Liver (tissue), 9 donors: ENCODE results near the gene ARTN. TPM values are rescaled to one million over a fixed set of nuclear protein-coding genes. Genes with fewer than 3 reads are reported as not detected.

Experiments used
- DNase-seq: peaks from one replicate; pipeline ENCODE4 v3.0.0-alpha.2; 2017; ENCODE audit warnings: low spot score
- H3K27ac ChIP-seq, 2 donors: one replicate each; pipeline ENCODE4 v1.7.0; 2013; ENCODE audit warnings: inconsistent platforms in 2 of 2, low read length in 2 of 2, control low read depth in 1 of 2, low read depth in 1 of 2, mild to moderate bottlenecking in 1 of 2
- H3K27me3 ChIP-seq, 4 donors: one replicate each; pipeline versions ENCODE4 v1.6.1 to v1.7.0; 2013; ENCODE audit warnings: low read length in 3 of 4, inconsistent platforms in 1 of 4, mild to moderate bottlenecking in 1 of 4, moderate library complexity in 1 of 4; ENCODE audit not compliant: control insufficient read depth in 4 of 4, insufficient read depth in 4 of 4
- H3K36me3 ChIP-seq, 4 donors: one replicate each; pipeline versions ENCODE4 v1.6.1 to v1.7.0; 2013; ENCODE audit warnings: low read length in 3 of 4, mild to moderate bottlenecking in 3 of 4, low read depth in 1 of 4, moderate library complexity in 1 of 4; ENCODE audit not compliant: control insufficient read depth in 4 of 4, insufficient read depth in 3 of 4
- H3K4me1 ChIP-seq, 4 donors: one replicate each; pipeline versions ENCODE4 v1.6.1 to v1.7.0; 2013; ENCODE audit warnings: low read length in 3 of 4, mild to moderate bottlenecking in 3 of 4, moderate library complexity in 1 of 4; ENCODE audit not compliant: control insufficient read depth in 4 of 4, insufficient read depth in 4 of 4
- H3K4me3 ChIP-seq, 3 donors: one replicate each; pipeline versions ENCODE4 v1.6.1 to v1.7.0; 2013; ENCODE audit warnings: low read length in 3 of 3, control low read depth in 1 of 3, low read depth in 1 of 3, mild to moderate bottlenecking in 1 of 3
- H3K9ac ChIP-seq, 2 donors: one replicate each; pipeline ENCODE4 v1.7.0; 2013; ENCODE audit warnings: low read length in 2 of 2, mild to moderate bottlenecking in 2 of 2, moderate library complexity in 2 of 2, control low read depth in 1 of 2, low read depth in 1 of 2
- H3K9me3 ChIP-seq, 4 donors: one replicate each; pipeline versions ENCODE4 v1.6.1 to v1.7.0; 2013; ENCODE audit warnings: low read length in 3 of 4; ENCODE audit not compliant: control insufficient read depth in 4 of 4
- ATF3 ChIP-seq: IDR thresholded peaks from 2 replicates; pipeline ENCODE4 v1.6.1; 2016; ENCODE audit warnings: antibody characterized with exemption
- EGR1 ChIP-seq, 2 donors: IDR thresholded peaks; 2 replicates each; pipeline ENCODE4 v1.6.1; 2016 to 2018; ENCODE audit warnings: antibody characterized with exemption in 2 of 2, low read depth in 2 of 2
- FOXA1 ChIP-seq: IDR thresholded peaks from 2 replicates; pipeline ENCODE4 v1.6.1; 2016; ENCODE audit warnings: antibody characterized with exemption
- FOXA2 ChIP-seq: IDR thresholded peaks from 2 replicates; pipeline ENCODE4 v1.6.1; 2016; ENCODE audit warnings: antibody characterized with exemption
- GABPA ChIP-seq, 2 donors: IDR thresholded peaks in 1 of 2; conservative IDR thresholded peaks in 1 of 2; 2 replicates each; pipeline ENCODE4 v1.6.1; 2016; ENCODE audit warnings: antibody characterized with exemption in 2 of 2, mild to moderate bottlenecking in 1 of 2, moderate library complexity in 1 of 2
- HNF4A ChIP-seq, 2 donors: conservative IDR thresholded peaks; 2 replicates each; pipeline ENCODE4 v1.6.1; 2016; ENCODE audit warnings: antibody characterized with exemption in 2 of 2, mild to moderate bottlenecking in 2 of 2
- HNF4G ChIP-seq: IDR thresholded peaks from 2 replicates; pipeline ENCODE4 v1.6.1; 2016; ENCODE audit warnings: antibody characterized with exemption
- JUND ChIP-seq, 2 donors: IDR thresholded peaks; 2 replicates each; pipeline ENCODE4 v1.6.1; 2016; ENCODE audit warnings: antibody characterized with exemption in 2 of 2
- NR2F2 ChIP-seq: IDR thresholded peaks from 2 replicates; pipeline ENCODE4 v1.6.1; 2016; ENCODE audit warnings: antibody characterized with exemption
- RAD21 ChIP-seq, 2 donors: IDR thresholded peaks; 2 replicates each; pipeline ENCODE4 v1.6.1; 2016; ENCODE audit warnings: antibody characterized with exemption in 2 of 2, mild to moderate bottlenecking in 2 of 2
- RXRA ChIP-seq, 2 donors: IDR thresholded peaks; 2 replicates each; pipeline ENCODE4 v1.6.1; 2017 to 2018; ENCODE audit warnings: antibody characterized with exemption in 2 of 2, mild to moderate bottlenecking in 1 of 2
- SP1 ChIP-seq: IDR thresholded peaks from 2 replicates; pipeline ENCODE4 v1.6.1; 2018; ENCODE audit warnings: antibody characterized with exemption, mild to moderate bottlenecking
- TAF1 ChIP-seq: conservative IDR thresholded peaks from 2 replicates; pipeline ENCODE4 v1.6.1; 2016; ENCODE audit warnings: antibody characterized with exemption, mild to moderate bottlenecking
- YY1 ChIP-seq: IDR thresholded peaks from 2 replicates; pipeline ENCODE4 v1.6.1; 2016; ENCODE audit warnings: antibody characterized with exemption, mild to moderate bottlenecking
- ZBTB33 ChIP-seq: IDR thresholded peaks from 2 replicates; pipeline ENCODE4 v1.6.1; 2016; ENCODE audit warnings: antibody characterized with exemption
- whole genome bisulfite sequencing: extraction: QIAGEN DNeasy Blood & Tissue Kit; methylation state at CpG from one replicate; pipeline ENCODE4 v1.1.7; 2013; 5-methylcytosine and 5-hydroxymethylcytosine counted together
- polyA plus RNA-seq, 2 donors: library from polyadenylated mRNA; stranded (reverse) in 1 of 2; unstranded in 1 of 2; fragments of 200-250 nt in 1 of 2; fragments of >200 nt in 1 of 2; fragmentation: Nextera tagmentation in 1 of 2; extraction: Ambion mirVana in 1 of 2; gene quantifications; one replicate each; pipeline versions ENCODE4 v1.2.1 to v1.2.3, GENCODE V29; 2013 to 2015
- total RNA-seq, 2 donors: library from RNA; depleted of rRNA; stranded (reverse); fragments of >200 nt; gene quantifications; one replicate each; pipeline ENCODE4 v1.2.3, GENCODE V29; 2014
- TF ChIP-seq, protein P1 (sequence below): IDR thresholded peaks from 2 replicates; pipeline ENCODE4 v1.6.1; 2016; ENCODE audit warnings: antibody characterized with exemption
- TF ChIP-seq, protein P2 (sequence below): IDR thresholded peaks from 2 replicates; pipeline ENCODE4 v1.6.1; 2016; ENCODE audit warnings: antibody characterized with exemption, mild to moderate bottlenecking
- TF ChIP-seq, protein P3 (sequence below): fragments of 150-350 bp; IDR thresholded peaks from 2 replicates; pipeline ENCODE4 v1.5.1; 2017; ENCODE audit warnings: improper control_type of control experiment, low read depth, low read length; ENCODE audit not compliant: missing input control
- donor health status: healthy.
- donor health status: healthy.
- donor health status: healthy.
- donor health status: healthy.
- donor health status: healthy.

The ARTN gene
- total and polyA plus RNA-seq, 4 donors = 0.05 to 0.08 TPM; not detected in 2

DNA sequence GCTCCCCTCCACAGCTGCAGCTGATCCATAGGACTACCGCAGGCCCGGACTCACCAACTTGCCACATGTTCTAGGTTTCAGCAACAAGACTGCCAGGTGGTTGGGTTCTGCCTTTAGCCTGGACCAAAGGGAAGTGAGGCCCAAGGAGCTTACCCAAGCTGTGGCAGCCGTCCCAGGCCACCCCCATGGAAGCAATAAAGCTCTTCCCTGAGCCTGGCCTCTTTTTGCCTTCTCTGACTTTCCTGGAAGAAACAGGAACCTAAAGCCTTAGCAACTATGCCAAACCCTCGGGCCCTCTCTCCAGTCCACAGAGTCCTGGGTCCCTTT, 2.7 kb upstream of the ARTN start:
- Histone ChIP-seq H3K4me1 (peaks cover 7 to 17% (median 10%) of the 10 kb centered on the region in 4 donors), H3K27me3 (no peaks in the 10 kb centered on the region), H3K9ac (no peak overlapping the region), H3K9me3 (no peaks in the 10 kb centered on the region), H3K27ac (no peak overlapping the region), H3K36me3 (peaks cover 0 to 4% (median 0%) of the 10 kb centered on the region in 4 donors), H3K4me3 (no peak overlapping the region)
- DNase-seq = no peak
- no peak for TF ChIP-seq SP1
- no peak for TF ChIP-seq ZBTB33
- no peak for TF ChIP-seq HNF4A (conservative IDR thresholded peaks at IDR 0.05)
- TF ChIP-seq NR2F2 = no peak
- TF ChIP-seq, protein P1, sequence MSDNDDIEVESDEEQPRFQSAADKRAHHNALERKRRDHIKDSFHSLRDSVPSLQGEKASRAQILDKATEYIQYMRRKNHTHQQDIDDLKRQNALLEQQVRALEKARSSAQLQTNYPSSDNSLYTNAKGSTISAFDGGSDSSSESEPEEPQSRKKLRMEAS = no peak
- TF ChIP-seq JUND (IDR thresholded peaks at IDR 0.05) = no peak
- no peak for TF ChIP-seq YY1
- TF ChIP-seq TAF1 = no peak
- TF ChIP-seq RXRA (IDR thresholded peaks at IDR 0.05) = no peak
- TF ChIP-seq, protein P2, sequence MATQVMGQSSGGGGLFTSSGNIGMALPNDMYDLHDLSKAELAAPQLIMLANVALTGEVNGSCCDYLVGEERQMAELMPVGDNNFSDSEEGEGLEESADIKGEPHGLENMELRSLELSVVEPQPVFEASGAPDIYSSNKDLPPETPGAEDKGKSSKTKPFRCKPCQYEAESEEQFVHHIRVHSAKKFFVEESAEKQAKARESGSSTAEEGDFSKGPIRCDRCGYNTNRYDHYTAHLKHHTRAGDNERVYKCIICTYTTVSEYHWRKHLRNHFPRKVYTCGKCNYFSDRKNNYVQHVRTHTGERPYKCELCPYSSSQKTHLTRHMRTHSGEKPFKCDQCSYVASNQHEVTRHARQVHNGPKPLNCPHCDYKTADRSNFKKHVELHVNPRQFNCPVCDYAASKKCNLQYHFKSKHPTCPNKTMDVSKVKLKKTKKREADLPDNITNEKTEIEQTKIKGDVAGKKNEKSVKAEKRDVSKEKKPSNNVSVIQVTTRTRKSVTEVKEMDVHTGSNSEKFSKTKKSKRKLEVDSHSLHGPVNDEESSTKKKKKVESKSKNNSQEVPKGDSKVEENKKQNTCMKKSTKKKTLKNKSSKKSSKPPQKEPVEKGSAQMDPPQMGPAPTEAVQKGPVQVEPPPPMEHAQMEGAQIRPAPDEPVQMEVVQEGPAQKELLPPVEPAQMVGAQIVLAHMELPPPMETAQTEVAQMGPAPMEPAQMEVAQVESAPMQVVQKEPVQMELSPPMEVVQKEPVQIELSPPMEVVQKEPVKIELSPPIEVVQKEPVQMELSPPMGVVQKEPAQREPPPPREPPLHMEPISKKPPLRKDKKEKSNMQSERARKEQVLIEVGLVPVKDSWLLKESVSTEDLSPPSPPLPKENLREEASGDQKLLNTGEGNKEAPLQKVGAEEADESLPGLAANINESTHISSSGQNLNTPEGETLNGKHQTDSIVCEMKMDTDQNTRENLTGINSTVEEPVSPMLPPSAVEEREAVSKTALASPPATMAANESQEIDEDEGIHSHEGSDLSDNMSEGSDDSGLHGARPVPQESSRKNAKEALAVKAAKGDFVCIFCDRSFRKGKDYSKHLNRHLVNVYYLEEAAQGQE = no peak
- TF ChIP-seq, protein P3, sequence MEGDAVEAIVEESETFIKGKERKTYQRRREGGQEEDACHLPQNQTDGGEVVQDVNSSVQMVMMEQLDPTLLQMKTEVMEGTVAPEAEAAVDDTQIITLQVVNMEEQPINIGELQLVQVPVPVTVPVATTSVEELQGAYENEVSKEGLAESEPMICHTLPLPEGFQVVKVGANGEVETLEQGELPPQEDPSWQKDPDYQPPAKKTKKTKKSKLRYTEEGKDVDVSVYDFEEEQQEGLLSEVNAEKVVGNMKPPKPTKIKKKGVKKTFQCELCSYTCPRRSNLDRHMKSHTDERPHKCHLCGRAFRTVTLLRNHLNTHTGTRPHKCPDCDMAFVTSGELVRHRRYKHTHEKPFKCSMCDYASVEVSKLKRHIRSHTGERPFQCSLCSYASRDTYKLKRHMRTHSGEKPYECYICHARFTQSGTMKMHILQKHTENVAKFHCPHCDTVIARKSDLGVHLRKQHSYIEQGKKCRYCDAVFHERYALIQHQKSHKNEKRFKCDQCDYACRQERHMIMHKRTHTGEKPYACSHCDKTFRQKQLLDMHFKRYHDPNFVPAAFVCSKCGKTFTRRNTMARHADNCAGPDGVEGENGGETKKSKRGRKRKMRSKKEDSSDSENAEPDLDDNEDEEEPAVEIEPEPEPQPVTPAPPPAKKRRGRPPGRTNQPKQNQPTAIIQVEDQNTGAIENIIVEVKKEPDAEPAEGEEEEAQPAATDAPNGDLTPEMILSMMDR = no peak
- TF ChIP-seq FOXA1 = no peak
- TF ChIP-seq FOXA2 = no peak
- no peak for TF ChIP-seq ATF3
- no peak for TF ChIP-seq EGR1 (IDR thresholded peaks at IDR 0.05; ENCODE audit: low read depth in 2 of 2)
- no peak for TF ChIP-seq HNF4G
- no peak for TF ChIP-seq RAD21 (IDR thresholded peaks at IDR 0.05)
- no peak for TF ChIP-seq GABPA (IDR thresholded peaks at IDR 0.05 in 1 of 2, conservative IDR thresholded peaks at IDR 0.05 in 1 of 2)
- 86% methylated on average over 4 of the region's 4 CpGs for WGBS
